ENCODE measurements around the gene TRAK1.

Gene TRAK1

DNA sequence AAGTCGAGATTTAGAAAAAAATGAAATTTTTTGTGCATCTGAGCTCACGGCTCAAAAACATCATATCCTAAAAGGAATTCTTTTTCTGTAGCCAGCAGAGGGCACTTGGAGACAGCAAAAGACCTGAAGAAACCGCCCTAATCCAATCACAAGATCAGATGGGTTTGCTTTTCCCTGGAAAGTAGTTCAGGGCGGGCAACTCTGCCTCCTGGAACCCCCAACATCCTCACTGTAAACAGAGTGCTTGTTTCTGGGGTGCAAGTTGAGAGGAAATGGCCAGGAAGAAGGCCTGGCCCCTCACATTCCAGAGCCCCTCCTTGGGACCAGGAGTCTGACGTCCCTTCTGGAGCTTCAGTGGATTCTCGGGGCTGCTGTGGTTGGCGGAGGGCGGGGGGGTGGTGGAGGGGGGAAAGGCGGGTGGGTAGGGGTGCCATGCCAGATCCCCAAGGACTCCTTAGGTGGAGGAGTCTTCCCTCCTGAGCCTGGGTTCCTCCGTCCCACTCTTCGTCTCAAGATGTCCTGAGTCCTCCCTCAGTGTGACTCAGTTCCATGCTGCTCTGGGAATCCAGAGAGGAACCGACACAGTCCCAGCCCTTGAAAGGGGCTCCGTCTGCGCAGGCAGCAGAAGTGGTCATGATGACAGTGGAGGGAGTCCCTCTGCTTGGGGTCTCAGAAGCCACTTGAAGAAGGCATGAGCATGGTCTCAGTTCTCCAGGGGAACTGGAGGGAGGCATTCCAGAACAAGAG lies 139.0 kb downstream of the TRAK1 start:
- DNase-seq (ENCODE audit: low spot score) = peak; percentile 37
- no peak for FAIRE-seq

- DNase-seq (ENCODE audit: low spot score) (no peak), FAIRE-seq (no peak)
These were observed 139.7 kb downstream of the TRAK1 start for GRCh38 chr3:42230860-42231259.

DNA sequence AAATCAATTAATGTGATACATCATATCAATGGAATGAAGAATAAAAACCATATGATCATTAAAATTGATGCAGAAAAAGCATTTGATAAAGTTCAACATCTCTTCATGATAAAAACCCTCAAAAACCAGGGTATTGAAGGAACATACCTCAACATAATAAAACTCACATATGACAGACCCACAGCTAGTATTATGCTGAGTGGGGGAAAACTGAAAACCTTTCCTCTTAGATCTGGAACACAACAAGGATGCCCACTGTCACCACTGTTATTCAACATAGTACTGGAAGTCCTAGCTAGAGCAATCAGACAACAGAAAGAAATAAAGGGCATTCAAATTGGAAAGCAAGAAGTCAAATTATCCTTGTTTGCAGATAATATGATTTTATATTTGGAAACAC lies 144.4 kb downstream of the TRAK1 start:
- FAIRE-seq = no peak
- DNase-seq (ENCODE audit: low spot score) = no peak

GRCh38 chr3:42236611-42237010 lies 145.5 kb downstream of the TRAK1 start:
- FAIRE-seq (no peak), DNase-seq (ENCODE audit: low spot score) (no peak)

GRCh38 chr3:42246091-42246490 lies 154.9 kb downstream of the TRAK1 start:
- no peak for DNase-seq (ENCODE audit: low spot score)
- FAIRE-seq = no peak

DNA sequence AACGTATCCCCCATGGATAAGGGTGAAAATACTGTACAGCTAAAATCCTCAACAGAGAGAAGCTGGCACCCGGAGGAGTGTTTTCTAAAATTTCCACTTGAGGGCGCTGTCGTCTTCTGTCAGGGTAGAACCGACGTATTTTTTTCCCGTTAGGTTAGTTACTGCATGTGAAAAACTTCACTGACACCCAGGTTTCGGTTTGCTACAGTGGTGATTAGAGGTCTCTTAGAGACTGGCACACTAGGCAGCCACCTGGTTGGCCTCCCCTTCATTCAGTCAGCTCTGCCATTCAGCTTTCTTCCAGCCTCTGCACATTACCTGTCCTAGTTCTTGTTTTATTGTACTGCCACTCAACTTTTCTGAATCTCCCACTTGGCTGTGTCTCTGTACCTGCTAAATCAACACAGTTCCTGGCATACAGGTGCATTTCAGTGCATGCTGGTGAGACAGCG lies 156.4 kb downstream of the TRAK1 start:
- peak; percentile 13 for DNase-seq (ENCODE audit: low spot score)
- FAIRE-seq = no peak

- no peak for FAIRE-seq
- DNase-seq (ENCODE audit: low spot score) = no peak
These were observed 159.6 kb downstream of the TRAK1 start for GRCh38 chr3:42250761-42251160.

DNA sequence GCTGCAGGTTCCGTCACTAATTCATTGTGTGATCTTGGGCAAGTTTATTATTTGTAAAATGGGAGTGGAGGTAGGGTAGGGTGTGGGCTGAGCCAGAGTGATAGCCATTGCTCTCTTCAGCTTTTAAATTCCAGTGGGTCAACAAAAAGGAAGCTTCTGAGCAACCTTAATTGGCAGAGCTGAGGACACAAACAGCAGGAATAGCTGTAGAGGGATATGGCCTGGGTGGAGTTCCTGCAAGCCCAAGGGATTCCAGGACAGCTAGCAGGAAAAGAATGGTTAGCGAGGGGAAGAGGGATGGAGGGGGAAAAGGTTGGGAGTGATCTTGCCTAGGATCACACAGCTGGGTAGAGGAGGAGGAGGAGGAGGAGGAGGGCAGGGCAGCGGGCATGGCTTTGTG lies 163.4 kb downstream of the TRAK1 start:
- DNase-seq (ENCODE audit: low spot score) (no peak), FAIRE-seq (no peak)

GRCh38 chr3:42256135-42256819 lies 165.1 kb downstream of the TRAK1 start:
- FAIRE-seq (peak; percentile 30), DNase-seq (ENCODE audit: low spot score) (peak; percentile 49)

GRCh38 chr3:42257007-42257406 lies 165.8 kb downstream of the TRAK1 start:
- DNase-seq (ENCODE audit: low spot score) (no peak), FAIRE-seq (no peak)

- FAIRE-seq (no peak), DNase-seq (ENCODE audit: low spot score) (no peak)
These were observed 171.4 kb downstream of the TRAK1 start for GRCh38 chr3:42262525-42262924.

DNA sequence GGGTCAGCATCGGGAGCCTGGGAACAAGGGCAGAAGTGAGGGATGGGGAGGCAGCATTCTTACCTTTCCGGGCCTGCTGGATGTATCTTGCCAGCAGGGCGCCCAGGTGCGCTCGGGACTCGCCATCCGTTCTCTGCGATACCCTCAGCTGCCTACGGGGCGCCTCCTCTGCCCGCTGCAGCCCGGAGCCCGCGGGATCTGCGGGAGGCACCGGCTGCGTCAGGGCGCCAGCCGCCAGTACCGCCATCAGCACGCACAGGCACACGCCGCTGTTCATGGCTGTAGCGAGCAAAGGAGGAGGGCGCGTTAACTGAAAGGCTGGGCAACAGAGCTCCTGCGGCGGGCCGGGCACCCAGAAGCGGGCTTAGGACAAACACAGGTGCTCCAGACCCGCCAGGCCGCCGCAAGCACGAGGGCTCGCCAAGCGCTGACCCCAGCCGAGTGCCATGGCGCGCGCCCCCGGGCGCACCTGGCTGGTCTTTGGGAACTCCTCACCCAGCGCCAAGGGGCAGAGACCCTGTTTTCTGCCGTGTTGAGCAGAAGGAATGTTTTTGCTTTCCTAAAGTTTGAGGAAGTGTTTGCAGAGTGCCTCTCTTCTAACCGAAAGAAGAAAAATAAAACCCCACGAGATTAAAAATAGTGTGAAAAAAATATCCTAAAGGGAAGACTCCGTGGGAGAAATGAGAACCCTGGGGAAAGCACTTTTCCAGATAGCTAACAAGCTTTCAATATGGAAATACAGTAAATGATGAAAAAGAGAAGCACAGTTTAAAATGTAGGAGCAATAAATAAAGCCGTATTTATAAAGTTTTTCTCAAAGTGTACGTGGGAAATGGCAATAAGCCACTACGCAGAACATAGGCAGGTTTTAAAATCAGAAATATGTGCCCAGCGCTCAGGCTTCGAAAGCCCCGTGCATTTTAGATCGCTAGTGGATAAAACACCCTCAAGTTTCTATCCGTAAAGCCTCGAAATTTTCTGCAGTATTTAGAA lies 172.5 kb downstream of the TRAK1 start:
- no peak for DNase-seq (ENCODE audit: low spot score)
- FAIRE-seq = no peak

GRCh38 chr3:42264399-42265058 lies 173.4 kb downstream of the TRAK1 start:
- no peak for FAIRE-seq
- no peak for DNase-seq (ENCODE audit: low spot score)

- no peak for FAIRE-seq
These were observed 174.2 kb downstream of the TRAK1 start for GRCh38 chr3:42265059-42265991.

GRCh38 chr3:42266085-42266484 lies 174.9 kb downstream of the TRAK1 start, which contains the start of gene CCK:
Gene CCK (minus strand): TSS chr3:42266185. CDS start chr3:42263630, 2,555 bp downstream.
- FAIRE-seq (no peak), DNase-seq (ENCODE audit: low spot score) (no peak)

More at GRCh38 chr3:42265059-42265991, 174.2 kb downstream of the TRAK1 start:
- no peak for DNase-seq (ENCODE audit: low spot score)

DNA sequence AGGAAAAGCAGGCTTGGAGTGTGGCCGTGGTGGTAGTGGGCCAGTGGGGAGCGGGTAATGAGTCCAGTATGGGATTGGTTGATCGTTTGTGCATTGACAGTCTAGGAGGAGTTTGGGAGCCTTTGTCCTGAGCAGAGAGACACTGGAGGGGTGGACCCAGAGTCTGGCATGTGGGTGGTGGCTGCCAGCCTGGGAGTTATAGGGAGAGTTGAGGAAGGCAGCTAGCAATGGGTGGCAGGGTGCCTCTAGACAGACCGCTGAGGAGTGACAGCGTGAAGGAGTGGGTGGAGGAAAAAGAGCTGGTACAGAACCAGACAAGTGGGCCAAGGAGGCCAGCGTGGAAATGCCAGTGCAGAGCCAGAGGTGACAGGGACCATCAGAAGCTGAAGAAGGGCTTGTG lies 176.7 kb downstream of the TRAK1 start:
- DNase-seq (ENCODE audit: low spot score) (no peak), FAIRE-seq (no peak)

DNA sequence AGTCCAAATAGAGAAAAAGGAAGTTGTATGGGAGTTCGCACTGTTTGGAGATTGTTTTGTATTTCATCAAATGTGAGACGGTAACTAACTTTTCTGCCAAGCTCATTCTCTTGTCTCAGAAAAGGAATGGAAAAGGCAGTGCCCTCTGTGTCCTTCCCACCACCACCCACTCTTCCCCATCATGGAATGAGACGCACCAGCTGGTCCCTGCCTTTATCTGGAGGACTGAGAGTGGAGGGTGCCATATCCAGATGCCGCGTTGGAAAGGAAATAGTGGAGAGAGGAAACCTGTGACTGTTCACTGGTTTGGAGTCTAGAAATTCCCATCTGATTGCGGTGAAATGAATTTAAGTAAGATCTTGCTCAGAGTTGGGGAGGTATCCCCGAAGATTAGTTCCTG lies 178.5 kb downstream of the TRAK1 start:
- no peak for DNase-seq (ENCODE audit: low spot score)
- no peak for FAIRE-seq

- FAIRE-seq (no peak), DNase-seq (ENCODE audit: low spot score) (no peak)
These were observed 179.4 kb downstream of the TRAK1 start for GRCh38 chr3:42270561-42270960.

GRCh38 chr3:42271786-42272185 lies 180.6 kb downstream of the TRAK1 start:
- FAIRE-seq (no peak), DNase-seq (ENCODE audit: low spot score) (no peak)

GRCh38 chr3:42273361-42273760 lies 182.2 kb downstream of the TRAK1 start:
- FAIRE-seq (no peak), DNase-seq (ENCODE audit: low spot score) (no peak)
